ENCODE measurements around the gene CACNA1S. TPM values are rescaled to one million over a fixed set of nuclear protein-coding genes. Genes with fewer than 3 reads are reported as not detected.

The CACNA1S gene
- total RNA-seq, 6 experiments from 2014 or later = not detected

DNA sequence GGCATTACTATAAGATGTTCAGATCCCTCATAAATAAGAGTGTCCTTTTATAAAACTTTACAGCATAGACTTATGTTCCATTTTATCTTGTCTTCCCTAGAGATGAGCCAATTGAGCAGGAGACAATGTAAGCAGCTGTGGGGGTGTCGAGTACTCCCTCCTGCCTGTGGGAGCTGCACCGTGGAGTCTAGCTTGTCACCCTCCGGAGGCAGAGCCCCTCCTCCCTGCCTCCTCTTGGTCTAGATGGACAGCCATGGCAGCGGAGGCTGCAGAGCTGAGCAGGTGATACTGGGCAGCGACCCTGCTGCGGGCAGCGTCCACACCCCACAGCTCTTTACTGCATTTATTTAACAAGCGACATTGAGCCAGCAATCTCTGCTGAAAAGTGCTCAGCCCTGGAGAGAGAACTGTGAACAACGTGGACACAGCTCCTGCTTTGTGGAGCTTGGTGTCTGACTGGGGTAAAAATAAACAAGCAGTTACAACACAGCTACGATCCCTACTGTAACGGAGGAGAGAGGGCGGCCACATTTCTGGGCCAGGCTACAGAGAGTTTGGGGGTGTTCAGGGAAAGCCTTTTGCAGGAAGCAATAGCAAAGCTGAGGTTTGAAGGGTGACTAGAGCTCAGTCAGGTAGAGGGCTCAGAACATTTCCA lies 75.9 kb downstream of the CACNA1S start:
- no peaks in the 10 kb centered on the region for H3K4me1 Mint-ChIP-seq (ENCODE audit: low read depth)
- H3K36me3 Mint-ChIP-seq (ENCODE audit: low read depth) = no peaks in the 10 kb centered on the region
- no peak overlapping the region for H3K27ac Mint-ChIP-seq
- peaks cover 17% of the 10 kb centered on the region for H3K27me3 Mint-ChIP-seq (ENCODE audit: insufficient read depth)
- TF ChIP-seq, protein P1, sequence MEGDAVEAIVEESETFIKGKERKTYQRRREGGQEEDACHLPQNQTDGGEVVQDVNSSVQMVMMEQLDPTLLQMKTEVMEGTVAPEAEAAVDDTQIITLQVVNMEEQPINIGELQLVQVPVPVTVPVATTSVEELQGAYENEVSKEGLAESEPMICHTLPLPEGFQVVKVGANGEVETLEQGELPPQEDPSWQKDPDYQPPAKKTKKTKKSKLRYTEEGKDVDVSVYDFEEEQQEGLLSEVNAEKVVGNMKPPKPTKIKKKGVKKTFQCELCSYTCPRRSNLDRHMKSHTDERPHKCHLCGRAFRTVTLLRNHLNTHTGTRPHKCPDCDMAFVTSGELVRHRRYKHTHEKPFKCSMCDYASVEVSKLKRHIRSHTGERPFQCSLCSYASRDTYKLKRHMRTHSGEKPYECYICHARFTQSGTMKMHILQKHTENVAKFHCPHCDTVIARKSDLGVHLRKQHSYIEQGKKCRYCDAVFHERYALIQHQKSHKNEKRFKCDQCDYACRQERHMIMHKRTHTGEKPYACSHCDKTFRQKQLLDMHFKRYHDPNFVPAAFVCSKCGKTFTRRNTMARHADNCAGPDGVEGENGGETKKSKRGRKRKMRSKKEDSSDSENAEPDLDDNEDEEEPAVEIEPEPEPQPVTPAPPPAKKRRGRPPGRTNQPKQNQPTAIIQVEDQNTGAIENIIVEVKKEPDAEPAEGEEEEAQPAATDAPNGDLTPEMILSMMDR (IDR thresholded peaks at IDR 0.05) = no peak
- H3K4me3 Mint-ChIP-seq = no peak overlapping the region
- H3K9me3 Mint-ChIP-seq = no peaks in the 10 kb centered on the region
- no peak for DNase-seq

DNA sequence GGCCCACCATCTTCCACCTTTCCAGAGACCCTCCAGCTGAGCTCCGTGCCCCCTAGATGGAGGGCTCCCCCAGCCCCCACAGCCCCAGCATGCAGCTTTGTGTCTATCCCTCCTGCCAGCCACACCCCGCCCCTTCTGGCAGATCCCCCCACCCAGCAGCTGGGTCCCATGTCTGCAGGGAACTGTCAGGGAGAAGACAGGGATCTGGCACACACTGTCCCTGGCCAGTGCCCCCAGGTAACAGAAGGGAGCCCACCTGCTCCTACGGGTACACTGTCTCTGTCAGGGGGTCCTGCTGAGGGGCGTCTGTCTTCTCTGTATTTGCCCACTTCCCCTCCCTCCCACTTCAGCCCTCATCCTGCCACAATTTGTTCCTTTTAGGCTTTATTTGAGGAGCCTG lies 77.6 kb downstream of the CACNA1S start:
- no peak for DNase-seq
- H3K27ac Mint-ChIP-seq = no peak overlapping the region
- H3K4me1 Mint-ChIP-seq (ENCODE audit: low read depth) = no peaks in the 10 kb centered on the region
- no peaks in the 10 kb centered on the region for H3K9me3 Mint-ChIP-seq
- TF ChIP-seq, protein P1 (IDR thresholded peaks at IDR 0.05) = no peak
- H3K4me3 Mint-ChIP-seq = no peak overlapping the region
- H3K36me3 Mint-ChIP-seq (ENCODE audit: low read depth) = no peaks in the 10 kb centered on the region
- H3K27me3 Mint-ChIP-seq (ENCODE audit: insufficient read depth) = peaks cover 23% of the 10 kb centered on the region

DNA sequence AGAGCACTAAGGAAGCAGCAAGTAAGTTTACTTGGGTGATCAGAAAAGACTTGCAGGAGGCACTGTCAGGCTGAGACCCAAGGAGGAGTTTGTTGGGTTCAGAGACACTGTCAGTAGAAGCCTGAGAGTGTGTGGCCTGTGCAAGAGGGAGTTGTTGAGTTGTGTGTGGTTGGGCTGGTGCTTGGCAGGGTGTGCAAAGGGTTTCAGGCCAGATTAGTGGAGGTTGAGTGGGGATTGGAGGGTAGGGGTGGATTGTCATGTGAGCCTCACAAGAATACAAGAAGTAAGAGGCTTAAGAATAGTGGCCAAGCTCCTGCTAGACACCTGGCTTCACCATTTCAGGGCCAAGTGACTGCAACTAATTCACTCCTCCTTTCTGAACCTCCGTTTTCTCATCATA lies 79.8 kb downstream of the CACNA1S start:
- no peak overlapping the region for H3K27ac Mint-ChIP-seq
- no peaks in the 10 kb centered on the region for H3K9me3 Mint-ChIP-seq
- H3K27me3 Mint-ChIP-seq (ENCODE audit: insufficient read depth) = peaks cover 40% of the 10 kb centered on the region
- DNase-seq = no peak
- H3K4me3 Mint-ChIP-seq = no peak overlapping the region
- H3K4me1 Mint-ChIP-seq (ENCODE audit: low read depth) = no peaks in the 10 kb centered on the region
- TF ChIP-seq, protein P1 (IDR thresholded peaks at IDR 0.05) = no peak
- H3K36me3 Mint-ChIP-seq (ENCODE audit: low read depth) = no peaks in the 10 kb centered on the region

GRCh38 chr1:201028461-201028889 lies 83.8 kb downstream of the CACNA1S start:
- DNase-seq = no peak
- H3K4me3 Mint-ChIP-seq = no peak overlapping the region
- H3K9me3 Mint-ChIP-seq = no peaks in the 10 kb centered on the region
- peaks cover 14% of the 10 kb centered on the region for H3K4me1 Mint-ChIP-seq (ENCODE audit: low read depth)
- TF ChIP-seq, protein P1 (IDR thresholded peaks at IDR 0.05) = no peak
- no peak overlapping the region for H3K27ac Mint-ChIP-seq
- peaks cover 52% of the 10 kb centered on the region for H3K27me3 Mint-ChIP-seq (ENCODE audit: insufficient read depth)
- H3K36me3 Mint-ChIP-seq (ENCODE audit: low read depth) = no peaks in the 10 kb centered on the region

DNA sequence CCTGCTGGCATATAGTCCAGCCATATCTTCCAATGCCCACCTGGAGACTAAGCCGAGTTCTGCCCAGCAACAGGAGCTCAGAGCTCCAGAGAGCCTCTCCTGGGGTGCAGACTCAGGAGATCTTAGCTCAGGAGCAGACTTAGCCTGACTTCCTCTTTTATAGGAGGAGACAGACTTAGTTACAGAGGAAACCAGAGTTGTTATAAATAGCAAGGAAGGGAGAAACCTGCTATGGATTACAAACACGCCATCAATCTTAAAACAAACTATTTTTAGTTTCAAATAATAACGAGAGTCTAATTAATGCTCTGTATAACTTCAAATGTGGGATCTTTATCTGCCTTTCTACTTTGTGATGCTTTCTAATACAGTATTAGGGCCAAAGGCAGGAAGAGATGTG lies 85.4 kb downstream of the CACNA1S start:
- Mint-ChIP-seq H3K4me3 (no peak overlapping the region), H3K36me3 (ENCODE audit: low read depth) (no peaks in the 10 kb centered on the region), H3K9me3 (no peaks in the 10 kb centered on the region), H3K4me1 (ENCODE audit: low read depth) (peaks cover 14% of the 10 kb centered on the region), H3K27me3 (ENCODE audit: insufficient read depth) (peaks cover 52% of the 10 kb centered on the region), H3K27ac (no peak overlapping the region)
- DNase-seq = no peak
- TF ChIP-seq, protein P1 (IDR thresholded peaks at IDR 0.05) = no peak
